ENCODE measurements around the gene MSANTD4.
"Not testable (repeated sequence)": the region's sequence is repeated elsewhere in the genome, so short reads cannot be mapped to it uniquely, and the experiment has no call there.

Gene MSANTD4

GRCh38 chr11:106021967-106022794 lies at the start of gene MSANTD4:
Gene MSANTD4 (minus strand): TSS chr11:106022240. CDS start chr11:106010917, 11,323 bp downstream.
- DNase-seq = peak; percentile 100

GRCh38 chr11:106070606-106071005 lies 48.6 kb upstream of the MSANTD4 start:
- peak; percentile 13 for DNase-seq

- no peak for DNase-seq
These were observed 41.0 kb upstream of the MSANTD4 start for GRCh38 chr11:106063009-106063408.

GRCh38 chr11:106061954-106062949 lies 40.2 kb upstream of the MSANTD4 start:
- DNase-seq = no peak

- no peak for DNase-seq
These were observed 39.3 kb upstream of the MSANTD4 start for GRCh38 chr11:106061249-106061784.

GRCh38 chr11:106059617-106060016 lies 37.6 kb upstream of the MSANTD4 start:
- DNase-seq = no peak

GRCh38 chr11:106058377-106058776 lies 36.3 kb upstream of the MSANTD4 start:
- DNase-seq = not testable (repeated sequence)

- DNase-seq = no peak
These were observed 29.1 kb upstream of the MSANTD4 start for GRCh38 chr11:106051103-106051502.

GRCh38 chr11:106049727-106050476 lies 27.9 kb upstream of the MSANTD4 start:
- no peak for DNase-seq

GRCh38 chr11:106047631-106048030 lies 25.6 kb upstream of the MSANTD4 start:
- no peak for DNase-seq

- no peak for DNase-seq
These were observed 21.5 kb upstream of the MSANTD4 start for GRCh38 chr11:106043540-106043939.

- no peak for DNase-seq
These were observed 10.8 kb upstream of the MSANTD4 start for GRCh38 chr11:106032861-106033260.

- no peak for DNase-seq
These were observed 9.9 kb upstream of the MSANTD4 start for GRCh38 chr11:106031936-106032335.

- peak; percentile 68 for DNase-seq
These were observed 9.3 kb upstream of the MSANTD4 start for GRCh38 chr11:106031202-106031810.

- no peak for DNase-seq
These were observed 8.6 kb upstream of the MSANTD4 start for GRCh38 chr11:106030609-106031008.

- DNase-seq = no peak
These were observed 795 bp upstream of the MSANTD4 start for GRCh38 chr11:106022795-106023275.

- peak; percentile 53 for DNase-seq
These were observed 666 bp downstream of the MSANTD4 start for GRCh38 chr11:106021181-106021966.

GRCh38 chr11:106017093-106017492 lies 4.9 kb downstream of the MSANTD4 start:
- no peak for DNase-seq

- DNase-seq = no peak
These were observed 7.0 kb downstream of the MSANTD4 start for GRCh38 chr11:106015066-106015465.

- no peak for DNase-seq
These were observed 7.4 kb downstream of the MSANTD4 start for GRCh38 chr11:106014620-106015019.

GRCh38 chr11:106014035-106014434 lies 8.0 kb downstream of the MSANTD4 start:
- DNase-seq = no peak
